ENCODE results near the gene MGRN1. TPM values are rescaled to one million over a fixed set of nuclear protein-coding genes. Genes with fewer than 3 reads are reported as not detected.

The MGRN1 gene
- total and polyA plus RNA-seq, 2 donors (not counting 3 experiments of a cell fraction or from before 2014, with no cell fraction given) = 15.6 to 73.0 TPM

- no peaks in the 10 kb centered on the region for H3K4me1 ChIP-seq (ENCODE audit: control insufficient read depth, extremely low read depth, insufficient read depth, low read length)
- DNase-seq (ENCODE audit: low read depth, low spot score) (no peak), FAIRE-seq (no peak)
- intact Hi-C loops (cut with micrococcal nuclease) = loop anchor here (2.0 kb wide), 1 partner anchor 25 kb away; the partner anchor contains the start of gene MGRN1
- H3K9me3 ChIP-seq (replicated peaks; ENCODE audit: control insufficient read depth, insufficient read depth, low read length) = no peaks in the 10 kb centered on the region
- H3K36me3 ChIP-seq (ENCODE audit: control insufficient read depth in 2 of 2, extremely low read depth in 1 of 2, insufficient read depth in 2 of 2, low read length in 2 of 2) = peaks cover 4 to 38% of the 10 kb centered on the region in 2 experiments
- CTCF ChIA-PET = interaction anchor here (0.6 to 1.9 kb wide), 11 partner anchors 9 to 117 kb away, joined by 3 to 14 read pairs (median 3); partner anchors contain the start of gene MGRN1
- no peaks in the 10 kb centered on the region for H3K9me1 ChIP-seq (replicated peaks; ENCODE audit: control insufficient read depth, extremely low read depth, insufficient read depth, low read length)
- TF ChIP-seq EZH2 (IDR thresholded peaks at IDR 0.05; ENCODE audit: borderline replicate concordance, low read depth, low read length, severe bottlenecking) = no peak
- no peak for TF ChIP-seq MAX (IDR thresholded peaks at IDR 0.05; ENCODE audit: insufficient read depth, insufficient read length)
- no peak for TF ChIP-seq POLR2AphosphoS5 (IDR thresholded peaks at IDR 0.05; ENCODE audit: insufficient read depth, low read depth, low read length)
- TF ChIP-seq FOS (IDR thresholded peaks at IDR 0.05; ENCODE audit: borderline replicate concordance, insufficient read depth, low read length) = no peak
- no peak for TF ChIP-seq JUN (IDR thresholded peaks at IDR 0.05; ENCODE audit: borderline replicate concordance, insufficient read depth, insufficient read length, low read depth)
- TF ChIP-seq CTCF (IDR thresholded peaks at IDR 0.05; ENCODE audit: extremely low read depth in 1 of 2, insufficient read depth in 1 of 2, low read depth in 1 of 2, low read length in 2 of 2) = no peak
- no peak for TF ChIP-seq GATA2 (IDR thresholded peaks at IDR 0.05; ENCODE audit: insufficient read depth, insufficient read length, low read depth, low read length)
- TF ChIP-seq POLR2A (IDR thresholded peaks at IDR 0.05; ENCODE audit: low read depth, low read length) = no peak
- TF ChIP-seq MYC (IDR thresholded peaks at IDR 0.05; ENCODE audit: low read depth, low read length) = no peak
- no peak overlapping the region for H3K9ac ChIP-seq (replicated peaks; ENCODE audit: extremely low read depth, insufficient read depth, low read length)
- H3K79me2 ChIP-seq (ENCODE audit: control insufficient read depth, insufficient read depth, low read length) = peaks cover 20% of the 10 kb centered on the region
- dilution Hi-C loops (cut with MboI; ENCODE audit: extremely low pct_ligation_motif_present, low sequenced_read_pairs) = no loop called here
- no peak overlapping the region for H2AFZ ChIP-seq (ENCODE audit: low read depth, low read length)
- no peak overlapping the region for H3K4me3 ChIP-seq (replicated peaks in 1 of 3; ENCODE audit: insufficient read depth in 1 of 3, low read depth in 1 of 3, low read length in 3 of 3)
- H4K20me1 ChIP-seq (replicated peaks; ENCODE audit: control insufficient read depth, extremely low read depth, insufficient read depth, low read length) = no peaks in the 10 kb centered on the region
- no peaks in the 10 kb centered on the region for H3K27me3 ChIP-seq (ENCODE audit: control insufficient read depth in 2 of 2, insufficient read depth in 2 of 2, low read length in 2 of 2)
- no peak overlapping the region for H3K27ac ChIP-seq (ENCODE audit: insufficient read depth, low read depth, low read length)
- POLR2A ChIA-PET = no interaction called here
- no peak overlapping the region for H3K4me2 ChIP-seq (ENCODE audit: insufficient read depth, low read length)
- no TSS peak for BruUV-seq (replicated peaks)
Measured at GRCh38 chr16:4649744-4650442, 25.3 kb downstream of the MGRN1 start.

Data from endothelial cell of umbilical vein (primary cell).